SK-N-MC (cell line): ENCODE results near the gene BAX.

ENCODE experiments used
- EZH2 ChIP-seq: fragments of 200-600 bp; sonication (generic); IDR thresholded peaks from one replicate; pipeline ENCODE4 v1.6.1; 2017; ENCODE audit warnings: antibody characterized with exemption
- POLR2AphosphoS5 ChIP-seq: IDR thresholded peaks from 2 replicates; pipeline ENCODE4 v1.6.1; 2012; ENCODE audit warnings: mild to moderate bottlenecking, low read depth, low read length, borderline replicate concordance

DNA sequence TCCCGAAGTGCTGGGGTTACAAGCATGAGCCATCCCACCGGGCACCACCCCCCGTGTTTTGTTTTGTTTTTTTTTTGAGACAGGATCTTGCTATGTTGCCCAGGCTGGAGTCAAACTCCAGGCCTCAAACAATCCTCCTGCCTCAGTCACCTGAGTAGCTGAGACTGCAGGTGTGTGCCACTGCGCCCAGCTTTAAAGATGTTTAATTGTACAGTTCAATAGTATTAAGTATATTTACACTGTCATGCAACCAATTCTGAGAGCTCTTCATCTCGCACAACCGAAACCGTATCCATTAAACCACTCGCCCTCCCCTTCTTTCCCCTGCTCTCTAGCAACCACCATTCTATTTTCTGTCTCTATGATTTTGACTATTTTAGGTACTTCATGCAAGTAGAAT lies 38.9 kb upstream of the BAX start:
- TF ChIP-seq EZH2: no peak
- no peak for TF ChIP-seq POLR2AphosphoS5
